ENCODE data around the gene IQCN.

DNA sequence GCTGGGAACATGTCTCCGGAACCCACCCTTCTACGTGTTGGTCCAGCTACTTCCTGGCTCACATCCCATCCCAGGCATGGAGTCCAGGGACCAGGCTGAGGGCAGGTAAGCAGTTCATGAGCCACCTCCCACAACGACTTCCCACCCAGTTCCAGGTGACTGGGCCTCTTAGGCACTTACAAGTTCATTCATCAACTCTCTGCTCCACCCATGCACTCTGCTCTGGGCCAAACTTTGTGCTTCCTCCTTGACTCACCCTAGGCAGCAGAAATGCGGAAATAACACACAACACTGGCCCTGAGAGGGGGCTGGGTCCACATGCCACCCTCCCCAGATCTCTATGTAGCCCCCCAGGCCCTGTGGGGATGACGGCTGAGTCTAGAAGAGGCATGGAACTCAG, 20.5 kb downstream of the IQCN start:
- TF ChIP-seq, protein P1, sequence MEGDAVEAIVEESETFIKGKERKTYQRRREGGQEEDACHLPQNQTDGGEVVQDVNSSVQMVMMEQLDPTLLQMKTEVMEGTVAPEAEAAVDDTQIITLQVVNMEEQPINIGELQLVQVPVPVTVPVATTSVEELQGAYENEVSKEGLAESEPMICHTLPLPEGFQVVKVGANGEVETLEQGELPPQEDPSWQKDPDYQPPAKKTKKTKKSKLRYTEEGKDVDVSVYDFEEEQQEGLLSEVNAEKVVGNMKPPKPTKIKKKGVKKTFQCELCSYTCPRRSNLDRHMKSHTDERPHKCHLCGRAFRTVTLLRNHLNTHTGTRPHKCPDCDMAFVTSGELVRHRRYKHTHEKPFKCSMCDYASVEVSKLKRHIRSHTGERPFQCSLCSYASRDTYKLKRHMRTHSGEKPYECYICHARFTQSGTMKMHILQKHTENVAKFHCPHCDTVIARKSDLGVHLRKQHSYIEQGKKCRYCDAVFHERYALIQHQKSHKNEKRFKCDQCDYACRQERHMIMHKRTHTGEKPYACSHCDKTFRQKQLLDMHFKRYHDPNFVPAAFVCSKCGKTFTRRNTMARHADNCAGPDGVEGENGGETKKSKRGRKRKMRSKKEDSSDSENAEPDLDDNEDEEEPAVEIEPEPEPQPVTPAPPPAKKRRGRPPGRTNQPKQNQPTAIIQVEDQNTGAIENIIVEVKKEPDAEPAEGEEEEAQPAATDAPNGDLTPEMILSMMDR (IDR thresholded peaks at IDR 0.05), result no peak
- TF ChIP-seq ZFX (IDR thresholded peaks at IDR 0.05; ENCODE audit: borderline replicate concordance), result no peak

Measured in 22Rv1 (cell line).